ENCODE measurements around the gene ALKBH5. TPM values are rescaled to one million over a fixed set of nuclear protein-coding genes. Genes with fewer than 3 reads are reported as not detected.

ALKBH5 gene
- total and polyA plus RNA-seq, 9 of the 15 experiments (the other 6 are each of a cell fraction or from before 2014, with no cell fraction given), result 11.4 to 70.0 (median 47.4) TPM

- no peak for TF ChIP-seq ZZZ3 (IDR thresholded peaks at IDR 0.05)
- no peak for TF ChIP-seq TFE3 (CRISPR knock-in tag; IDR thresholded peaks at IDR 0.05)
- TF ChIP-seq PREB (CRISPR knock-in tag; IDR thresholded peaks at IDR 0.05), result no peak
- TF ChIP-seq ZKSCAN1 (IDR thresholded peaks at IDR 0.05; ENCODE audit: low read depth, low read length), result no peak
- peak in 1 of 2 experiments; percentile 56; a peak in 1 of 4 replicates for TF ChIP-seq MNT (conservative IDR thresholded peaks at IDR 0.05)
- no peak for TF ChIP-seq GATA2 (CRISPR knock-in tag; IDR thresholded peaks at IDR 0.05)
- TF ChIP-seq CHCHD3 (CRISPR knock-in tag; IDR thresholded peaks at IDR 0.05), result no peak
- no peak for TF ChIP-seq RAD21 (CRISPR knock-in tag; conservative IDR thresholded peaks at IDR 0.05 in 1 of 2, IDR thresholded peaks at IDR 0.05 in 1 of 2)
- no peak for TF ChIP-seq EZH2 (IDR thresholded peaks at IDR 0.05; ENCODE audit: borderline replicate concordance, low read depth, low read length)
- no peak for TF ChIP-seq MTA3 (IDR thresholded peaks at IDR 0.05; ENCODE audit: borderline replicate concordance)
- no peak for TF ChIP-seq POLR3A (IDR thresholded peaks at IDR 0.05; ENCODE audit: borderline replicate concordance, extremely low read depth, insufficient read depth, insufficient read length)
- TF ChIP-seq TARDBP (IDR thresholded peaks at IDR 0.05), result no peak
- no peak for TF ChIP-seq ZBTB7A (IDR thresholded peaks at IDR 0.05; ENCODE audit: borderline replicate concordance, control insufficient read depth, low read depth, low read length)
- TF ChIP-seq HMG20A (CRISPR knock-in tag; conservative IDR thresholded peaks at IDR 0.05), result no peak
- peak; percentile 39 for TF ChIP-seq CCNT2 (IDR thresholded peaks at IDR 0.05; ENCODE audit: borderline replicate concordance, extremely low read depth, insufficient read length, low read depth, low read length)
- no peak for TF ChIP-seq GATAD2A (IDR thresholded peaks at IDR 0.05)
- TF ChIP-seq MCM3 (IDR thresholded peaks at IDR 0.05), result no peak
- TF ChIP-seq YY1 (IDR thresholded peaks at IDR 0.05; ENCODE audit: borderline replicate concordance in 1 of 3, control insufficient read depth in 1 of 3, extremely low read depth in 1 of 3, insufficient read depth in 3 of 3, insufficient read length in 1 of 3, insufficient replicate concordance in 2 of 3, low read depth in 1 of 3, low read length in 2 of 3), result peak in 2 of 3 experiments; percentile 41 to 72
- TF ChIP-seq HNRNPL (IDR thresholded peaks at IDR 0.05; ENCODE audit: low read depth, low read length), result no peak
- TF ChIP-seq JUND (IDR thresholded peaks at IDR 0.05; ENCODE audit: borderline replicate concordance, low read depth, low read length), result no peak
- no peak for TF ChIP-seq JUND (tag; IDR thresholded peaks at IDR 0.05; ENCODE audit: borderline replicate concordance, low read depth, low read length)
- no peak for TF ChIP-seq E2F5 (CRISPR knock-in tag; IDR thresholded peaks at IDR 0.05)
Observed at GRCh38 chr17:18225121-18225641, 41.6 kb downstream of the ALKBH5 start, which contains the start of gene LLGL1 (continued).
